Measurements from ENCODE around the gene EML1.

Gene EML1

DNA sequence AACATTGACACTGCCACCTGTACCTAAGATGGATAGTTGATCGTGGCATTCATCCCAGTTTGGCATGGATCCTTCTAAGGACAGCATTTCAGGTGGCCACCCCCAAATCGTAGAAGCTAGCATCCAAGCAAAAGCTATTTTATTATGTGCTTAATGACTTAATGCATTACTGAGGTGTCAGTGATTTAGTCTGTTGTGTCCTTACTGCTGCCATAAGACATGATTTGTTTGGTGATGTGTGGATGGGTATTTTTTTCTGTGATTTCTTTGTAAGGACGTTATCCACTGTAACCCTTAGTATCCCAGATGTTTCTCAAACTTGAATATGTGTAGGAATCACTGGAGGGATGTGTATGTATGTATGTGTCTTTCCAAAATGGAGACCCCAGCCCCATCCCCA is 190.8 kb downstream of the EML1 start:
- DNase-seq (ENCODE audit: extremely low spot score): no peak
- CTCF ChIA-PET: interaction anchor here (0.7 to 4.5 kb wide), 17 partner anchors 11 to 240 kb away, joined by 3 to 51 read pairs (median 16); no protein-coding TSS in a partner anchor
- TF ChIP-seq, protein P1, sequence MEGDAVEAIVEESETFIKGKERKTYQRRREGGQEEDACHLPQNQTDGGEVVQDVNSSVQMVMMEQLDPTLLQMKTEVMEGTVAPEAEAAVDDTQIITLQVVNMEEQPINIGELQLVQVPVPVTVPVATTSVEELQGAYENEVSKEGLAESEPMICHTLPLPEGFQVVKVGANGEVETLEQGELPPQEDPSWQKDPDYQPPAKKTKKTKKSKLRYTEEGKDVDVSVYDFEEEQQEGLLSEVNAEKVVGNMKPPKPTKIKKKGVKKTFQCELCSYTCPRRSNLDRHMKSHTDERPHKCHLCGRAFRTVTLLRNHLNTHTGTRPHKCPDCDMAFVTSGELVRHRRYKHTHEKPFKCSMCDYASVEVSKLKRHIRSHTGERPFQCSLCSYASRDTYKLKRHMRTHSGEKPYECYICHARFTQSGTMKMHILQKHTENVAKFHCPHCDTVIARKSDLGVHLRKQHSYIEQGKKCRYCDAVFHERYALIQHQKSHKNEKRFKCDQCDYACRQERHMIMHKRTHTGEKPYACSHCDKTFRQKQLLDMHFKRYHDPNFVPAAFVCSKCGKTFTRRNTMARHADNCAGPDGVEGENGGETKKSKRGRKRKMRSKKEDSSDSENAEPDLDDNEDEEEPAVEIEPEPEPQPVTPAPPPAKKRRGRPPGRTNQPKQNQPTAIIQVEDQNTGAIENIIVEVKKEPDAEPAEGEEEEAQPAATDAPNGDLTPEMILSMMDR (IDR thresholded peaks at IDR 0.05; ENCODE audit: control extremely low read depth, extremely low read depth, low read depth, missing control alignments): no peak
- POLR2A ChIA-PET: no interaction called here

DNA sequence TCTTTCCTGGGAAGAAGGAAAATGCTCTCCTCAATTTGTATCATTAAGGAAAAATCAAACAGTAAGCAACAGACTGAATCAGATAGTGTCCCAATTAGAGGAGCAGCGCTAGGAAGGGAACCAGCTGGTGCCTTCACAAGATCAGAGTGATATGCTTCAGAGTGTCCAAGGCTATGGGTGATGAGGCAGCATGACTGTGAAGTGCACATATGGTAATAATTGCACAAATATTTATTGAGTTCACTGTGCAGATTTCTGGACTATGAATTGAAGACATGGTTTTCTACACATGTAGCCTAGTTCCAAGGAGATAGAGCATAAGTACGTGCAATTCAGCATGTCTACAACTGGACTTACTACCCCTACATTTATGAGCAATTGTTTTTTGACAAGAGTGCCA is 193.2 kb downstream of the EML1 start:
- POLR2A ChIA-PET: no interaction called here
- TF ChIP-seq, protein P1 (IDR thresholded peaks at IDR 0.05; ENCODE audit: control extremely low read depth, extremely low read depth, low read depth, missing control alignments): no peak
- DNase-seq (ENCODE audit: extremely low spot score): no peak
- CTCF ChIA-PET: interaction anchor here (1.0 to 1.9 kb wide), 2 partner anchors 39 to 121 kb away, joined by 3 to 5 read pairs; no protein-coding TSS in a partner anchor

DNA sequence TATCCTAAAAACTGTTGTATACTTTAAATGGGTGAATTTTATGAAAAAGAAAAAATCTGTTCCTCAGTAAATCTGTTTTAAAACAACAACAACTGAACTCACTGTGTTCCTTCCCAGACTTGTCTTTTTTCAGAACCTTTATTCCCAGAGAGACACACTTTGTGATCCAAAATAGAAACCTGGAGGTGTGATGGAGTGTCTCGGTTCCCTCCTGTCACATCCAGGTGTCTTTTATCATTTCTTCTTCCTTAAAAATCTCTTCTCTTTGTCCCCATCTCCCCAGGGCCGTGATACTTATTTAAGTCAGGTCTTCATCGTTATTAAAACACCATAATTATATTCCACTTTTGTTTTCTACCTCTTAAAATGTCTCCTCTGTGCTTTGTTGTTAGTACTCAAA is 195.8 kb downstream of the EML1 start:
- TF ChIP-seq, protein P1 (IDR thresholded peaks at IDR 0.05; ENCODE audit: control extremely low read depth, extremely low read depth, low read depth, missing control alignments): no peak
- ChIA-PET CTCF (interaction anchor here (0.8 to 1.3 kb wide), 3 partner anchors 14 to 204 kb away, joined by 3 to 7 read pairs (median 4); partner anchors contain the start of gene EVL), POLR2A (no interaction called here)
- DNase-seq (ENCODE audit: extremely low spot score): no peak

DNA sequence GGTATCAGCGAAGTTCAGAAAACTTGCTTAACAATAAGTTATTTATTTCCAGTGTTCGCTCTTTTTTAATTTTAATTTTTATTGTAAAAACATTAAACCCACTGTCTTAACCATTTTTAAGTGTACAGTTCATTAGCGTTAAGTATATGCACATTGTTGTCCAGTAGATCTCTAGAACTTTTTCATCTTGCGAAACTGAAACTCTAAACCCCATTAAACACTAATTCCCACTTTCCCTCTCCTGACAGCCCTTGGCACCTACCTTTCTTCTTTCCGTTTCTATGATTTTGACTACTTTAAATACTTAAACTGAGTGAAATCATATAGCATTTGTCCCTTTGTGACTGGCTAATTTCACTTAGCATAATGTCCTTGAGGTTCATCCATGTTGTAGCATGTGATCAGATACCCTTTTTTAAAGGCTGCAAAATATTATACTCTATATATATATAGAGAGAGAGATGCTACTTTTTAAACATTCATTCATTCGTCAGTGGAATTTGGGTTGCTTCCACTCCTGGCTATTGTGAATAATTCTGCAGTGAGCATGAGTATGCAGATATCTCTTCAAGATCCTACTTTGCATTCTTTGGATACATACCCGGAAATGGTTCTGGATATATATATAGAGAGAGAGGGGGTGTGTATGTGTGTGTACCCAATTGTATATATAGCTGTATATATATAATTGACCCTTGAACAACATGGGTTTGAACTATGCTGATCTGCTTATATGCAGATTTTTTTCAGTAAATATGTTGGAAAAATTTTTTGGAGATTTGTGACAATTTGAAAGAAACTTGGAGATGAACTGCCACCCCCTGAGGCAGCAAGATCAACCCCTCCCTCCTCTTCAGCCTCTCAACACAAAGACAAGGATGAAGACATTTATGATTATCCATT is 197.3 kb downstream of the EML1 start:
- no peak for DNase-seq (ENCODE audit: extremely low spot score)
- POLR2A ChIA-PET: interaction anchor here (1.1 kb wide), 1 partner anchor 26 kb away, joined by 4 read pairs; no protein-coding TSS in a partner anchor
- CTCF ChIA-PET: interaction anchor here (0.8 to 3.5 kb wide), 5 partner anchors 9 to 203 kb away, joined by 3 to 22 read pairs (median 4); no protein-coding TSS in a partner anchor
- TF ChIP-seq, protein P1 (IDR thresholded peaks at IDR 0.05; ENCODE audit: control extremely low read depth, extremely low read depth, low read depth, missing control alignments): no peak

DNA sequence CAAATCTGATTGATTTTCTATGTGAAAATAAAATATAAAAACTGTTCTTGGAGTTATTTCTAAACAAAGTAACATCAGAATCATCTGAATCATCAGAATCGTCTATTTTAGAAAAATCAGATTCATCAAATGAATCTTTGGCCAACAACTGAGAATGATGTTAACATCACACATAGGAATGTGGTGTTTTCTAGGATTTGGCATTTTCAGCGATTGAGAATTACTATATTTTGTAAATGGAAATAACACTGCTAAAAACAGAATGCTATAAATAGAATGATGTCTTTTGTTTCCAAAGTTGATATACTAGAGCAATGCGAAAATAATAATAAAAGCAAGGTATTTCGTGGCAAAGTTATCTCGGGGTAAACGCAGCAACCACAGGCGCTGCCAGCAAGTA is 198.1 kb downstream of the EML1 start:
- CTCF ChIA-PET: interaction anchor here (0.8 to 3.5 kb wide), 2 partner anchors 8 to 9 kb away, joined by 4 to 22 read pairs; no protein-coding TSS in a partner anchor

More for the DNA sequence above, 198.1 kb downstream of the EML1 start:
- TF ChIP-seq, protein P1 (IDR thresholded peaks at IDR 0.05; ENCODE audit: control extremely low read depth, extremely low read depth, low read depth, missing control alignments): no peak
- no peak for DNase-seq (ENCODE audit: extremely low spot score)
- POLR2A ChIA-PET: interaction anchor here (1.1 kb wide), 1 partner anchor 25 kb away, joined by 4 read pairs; no protein-coding TSS in a partner anchor
